Kidney (tissue), 14 donors: Measurements from ENCODE around the gene SDK1. TPM values are rescaled to one million over a fixed set of nuclear protein-coding genes. Genes with fewer than 3 reads are reported as not detected.

ENCODE experiments used
- DNase-seq, 5 donors: peaks; one replicate each; pipeline ENCODE4 v3.0.0-alpha.2; 2013 to 2020
- FAIRE-seq: peaks from 2 replicates; lab custom pipeline; 2012; peaks lifted over from hg19 to GRCh38; lab: Jason Lieb, UNC
- H3K27ac ChIP-seq, 2 donors: one replicate each; pipeline ENCODE4 v1.7.0; 2013; ENCODE audit warnings: low read depth in 2 of 2, low read length in 2 of 2, inconsistent platforms in 1 of 2
- H3K27me3 ChIP-seq: one replicate; pipeline ENCODE4 v1.7.1; 2013; ENCODE audit warnings: low read length, inconsistent platforms; ENCODE audit not compliant: control insufficient read depth, insufficient read depth
- H3K36me3 ChIP-seq, 3 donors: one replicate each; pipeline versions ENCODE4 v1.7.0 to v1.7.1; 2013; ENCODE audit warnings: low read length in 3 of 3, control low read depth in 1 of 3, inconsistent platforms in 1 of 3; ENCODE audit not compliant: insufficient read depth in 3 of 3, control insufficient read depth in 2 of 3
- H3K4me1 ChIP-seq, 3 donors: one replicate each; pipeline versions ENCODE4 v1.7.0 to v1.7.1; 2013; ENCODE audit warnings: low read length in 3 of 3, inconsistent platforms in 1 of 3, low read depth in 1 of 3; ENCODE audit not compliant: control insufficient read depth in 2 of 3, insufficient read depth in 2 of 3
- H3K4me3 ChIP-seq, 3 donors: one replicate each; pipeline versions ENCODE4 v1.7.0 to v1.8.1; 2013; ENCODE audit warnings: low read length in 3 of 3, control low read depth in 1 of 3, inconsistent platforms in 1 of 3
- H3K9ac ChIP-seq, 3 donors: one replicate each; pipeline versions ENCODE4 v1.7.0 to v1.7.1; 2013; ENCODE audit warnings: low read length in 3 of 3, control low read depth in 1 of 3, inconsistent platforms in 1 of 3
- H3K9me3 ChIP-seq, 3 donors: one replicate each; pipeline versions ENCODE4 v1.7.0 to v1.7.1; 2013; ENCODE audit warnings: low read length in 3 of 3, control low read depth in 1 of 3, inconsistent platforms in 1 of 3; ENCODE audit not compliant: control insufficient read depth in 2 of 3, insufficient read depth in 1 of 3
- CTCF ChIP-seq: IDR thresholded peaks from 3 replicates; pipeline ENCODE4 v1.5.1; 2012; ENCODE audit warnings: mild to moderate bottlenecking, moderate library complexity, borderline replicate concordance; ENCODE audit not compliant: insufficient read depth; ENCODE audit errors: extremely low read depth
- intact Hi-C: fragments of 100-400 bp; cut with DNase I; formaldehyde crosslinking; loops from one replicate; pipeline ENCODE4 v1.11.1; 2022
- polyA plus RNA-seq: library from polyadenylated mRNA; stranded (reverse); fragments of 350-450 nt; fragmentation: Illumina TruSeq; extraction: RNeasy Lipid Tissue Mini Kit (QIAGEN cat#74804); gene quantifications from one replicate; pipeline ENCODE4 v1.2.3, GENCODE V29; 2014; ENCODE audit warnings: low read depth, low replicate concordance; ENCODE audit not compliant: insufficient read depth
- total RNA-seq: library from RNA; stranded (reverse); fragmentation: NEBNext Ultra II Directional; extraction: Animal tissue kit (Norgen Biotek cat#: 25700); gene quantifications from one replicate; pipeline ENCODE4 v1.2.1, GENCODE V29; 2021
- donor health status: control.
- donor health status: control.
- donor health status: control.
- donor health status: control.
- donor health status: control.
- donor health status: DM: yes; HTN: yes; CAD: no.
- donor health status: Normal renal cell carcinoma (clear cell type).

Gene SDK1
- total and polyA plus RNA-seq, 2 donors from 2014 or later = 2.0 to 38.3 TPM

- DNase-seq (no peak), FAIRE-seq (no peak)
- no peak overlapping the region for H3K4me3 ChIP-seq
- intact Hi-C loops = no loop called here
- no peaks in the 10 kb centered on the region for H3K27me3 ChIP-seq
- H3K9ac ChIP-seq = no peak overlapping the region
- no peak for TF ChIP-seq CTCF
- no peak overlapping the region for H3K27ac ChIP-seq
- peaks cover 0 to 5% (median 4%) of the 10 kb centered on the region in 3 donors for H3K4me1 ChIP-seq
- H3K9me3 ChIP-seq = no peaks in the 10 kb centered on the region
- H3K36me3 ChIP-seq = no peaks in the 10 kb centered on the region
These were observed 649.2 kb downstream of the SDK1 start for GRCh38 chr7:3950249-3950648.

GRCh38 chr7:3951316-3952055 is 650.4 kb downstream of the SDK1 start:
- DNase-seq = peak in 3 of 5 donors; percentile 30 to 53 (median 38)
- no peaks in the 10 kb centered on the region for H3K9me3 ChIP-seq
- H3K9ac ChIP-seq = no peak overlapping the region
- TF ChIP-seq CTCF = no peak
- H3K27ac ChIP-seq = no peak overlapping the region
- no peaks in the 10 kb centered on the region for H3K36me3 ChIP-seq
- H3K27me3 ChIP-seq = no peaks in the 10 kb centered on the region
- H3K4me3 ChIP-seq = no peak overlapping the region
- H3K4me1 ChIP-seq = peaks cover 0 to 12% (median 7%) of the 10 kb centered on the region in 3 donors
- intact Hi-C loops = no loop called here
- FAIRE-seq = no peak

- Histone ChIP-seq H3K27ac (no peak overlapping the region), H3K9ac (no peak overlapping the region), H3K36me3 (no peaks in the 10 kb centered on the region), H3K4me1 (peaks cover 0 to 10% (median 7%) of the 10 kb centered on the region in 3 donors), H3K4me3 (no peak overlapping the region), H3K27me3 (no peaks in the 10 kb centered on the region), H3K9me3 (no peaks in the 10 kb centered on the region)
- TF ChIP-seq CTCF = no peak
- no peak for FAIRE-seq
- DNase-seq = no peak
- intact Hi-C loops = no loop called here
These were observed 652.1 kb downstream of the SDK1 start for GRCh38 chr7:3953133-3953532.
